GM18526 (cell line): ENCODE data around the gene SEZ6.

Source experiments
- POLR2A ChIP-seq: IDR thresholded peaks from 3 replicates; pipeline ENCODE4 v1.6.1; 2011; ENCODE audit not compliant: insufficient read length; ENCODE audit errors: extremely low read depth

SEZ6 gene

DNA sequence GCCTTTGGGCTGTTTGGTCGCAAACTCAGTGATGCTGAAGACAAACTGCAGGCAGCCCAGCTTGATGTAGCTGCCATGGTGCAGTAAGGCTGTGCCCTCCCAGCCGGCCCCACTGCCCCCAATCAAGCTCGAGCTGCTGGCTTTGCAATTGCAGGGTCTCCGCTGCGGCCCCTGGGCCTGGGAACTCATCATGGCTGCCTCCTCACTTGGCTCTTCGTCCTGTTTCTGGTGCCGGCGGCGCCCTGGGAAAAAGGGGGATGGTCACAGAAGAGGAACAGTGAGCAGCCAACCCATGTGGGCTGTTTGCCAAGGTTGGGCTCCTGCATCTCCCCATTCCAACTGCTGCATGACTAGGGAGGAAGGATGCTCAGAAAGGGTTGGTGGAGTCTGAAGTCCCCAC, 99.6 kb downstream of the SEZ6 start:
- no peak for TF ChIP-seq POLR2A
